ENCODE data around the gene FYN. TPM values are rescaled to one million over a fixed set of nuclear protein-coding genes. Genes with fewer than 3 reads are reported as not detected.

The FYN gene
- total RNA-seq, 1 donor = 207 TPM

- H3K9me3 ChIP-seq (ENCODE audit: low read depth, low read length) = no peaks in the 10 kb centered on the region
- no peak overlapping the region for H3K4me3 ChIP-seq (ENCODE audit: low read length)
- no peaks in the 10 kb centered on the region for H3K27me3 ChIP-seq (ENCODE audit: insufficient read depth, low read length)
- H3K4me1 ChIP-seq (ENCODE audit: insufficient read depth, low read length) = peaks cover 13% of the 10 kb centered on the region
These were observed 246.8 kb downstream of the FYN start for GRCh38 chr6:111626441-111626840.

GRCh38 chr6:111625461-111626391 is 247.5 kb downstream of the FYN start:
- no peaks in the 10 kb centered on the region for H3K27me3 ChIP-seq (ENCODE audit: insufficient read depth, low read length)
- peaks cover 13% of the 10 kb centered on the region for H3K4me1 ChIP-seq (ENCODE audit: insufficient read depth, low read length)
- H3K4me3 ChIP-seq (ENCODE audit: low read length) = no peak overlapping the region
- no peaks in the 10 kb centered on the region for H3K9me3 ChIP-seq (ENCODE audit: low read depth, low read length)

GRCh38 chr6:111625099-111625416 is 248.2 kb downstream of the FYN start:
- Histone ChIP-seq H3K9me3 (ENCODE audit: low read depth, low read length) (no peaks in the 10 kb centered on the region), H3K4me3 (ENCODE audit: low read length) (no peak overlapping the region), H3K27me3 (ENCODE audit: insufficient read depth, low read length) (no peaks in the 10 kb centered on the region), H3K4me1 (ENCODE audit: insufficient read depth, low read length) (peaks cover 13% of the 10 kb centered on the region)

- Histone ChIP-seq H3K9me3 (ENCODE audit: low read depth, low read length) (no peaks in the 10 kb centered on the region), H3K4me1 (ENCODE audit: insufficient read depth, low read length) (peaks cover 13% of the 10 kb centered on the region), H3K27me3 (ENCODE audit: insufficient read depth, low read length) (no peaks in the 10 kb centered on the region), H3K4me3 (ENCODE audit: low read length) (no peak overlapping the region)
These were observed 248.7 kb downstream of the FYN start for GRCh38 chr6:111624401-111625098.

GRCh38 chr6:111623046-111623718 is 250.1 kb downstream of the FYN start:
- H3K4me1 ChIP-seq (ENCODE audit: insufficient read depth, low read length) = peaks cover 13% of the 10 kb centered on the region
- H3K9me3 ChIP-seq (ENCODE audit: low read depth, low read length) = no peaks in the 10 kb centered on the region
- no peaks in the 10 kb centered on the region for H3K27me3 ChIP-seq (ENCODE audit: insufficient read depth, low read length)
- H3K4me3 ChIP-seq (ENCODE audit: low read length) = no peak overlapping the region

- Histone ChIP-seq H3K4me1 (ENCODE audit: insufficient read depth, low read length) (peaks cover 13% of the 10 kb centered on the region), H3K4me3 (ENCODE audit: low read length) (no peak overlapping the region), H3K9me3 (ENCODE audit: low read depth, low read length) (no peaks in the 10 kb centered on the region), H3K27me3 (ENCODE audit: insufficient read depth, low read length) (no peaks in the 10 kb centered on the region)
These were observed 253.1 kb downstream of the FYN start for GRCh38 chr6:111620169-111620568.

GRCh38 chr6:111618407-111618806 is 254.8 kb downstream of the FYN start:
- Histone ChIP-seq H3K27me3 (ENCODE audit: insufficient read depth, low read length) (no peaks in the 10 kb centered on the region), H3K9me3 (ENCODE audit: low read depth, low read length) (no peaks in the 10 kb centered on the region), H3K4me1 (ENCODE audit: insufficient read depth, low read length) (no peaks in the 10 kb centered on the region), H3K4me3 (ENCODE audit: low read length) (no peak overlapping the region)

GRCh38 chr6:111617149-111617548 is 256.1 kb downstream of the FYN start:
- Histone ChIP-seq H3K4me3 (ENCODE audit: low read length) (no peak overlapping the region), H3K4me1 (ENCODE audit: insufficient read depth, low read length) (no peaks in the 10 kb centered on the region), H3K9me3 (ENCODE audit: low read depth, low read length) (no peaks in the 10 kb centered on the region), H3K27me3 (ENCODE audit: insufficient read depth, low read length) (no peaks in the 10 kb centered on the region)

- no peak overlapping the region for H3K4me3 ChIP-seq (ENCODE audit: low read length)
- no peaks in the 10 kb centered on the region for H3K27me3 ChIP-seq (ENCODE audit: insufficient read depth, low read length)
- H3K4me1 ChIP-seq (ENCODE audit: insufficient read depth, low read length) = no peaks in the 10 kb centered on the region
- no peaks in the 10 kb centered on the region for H3K9me3 ChIP-seq (ENCODE audit: low read depth, low read length)
These were observed 257.2 kb downstream of the FYN start for GRCh38 chr6:111615916-111616612.

GRCh38 chr6:111614833-111615582 is 258.2 kb downstream of the FYN start:
- Histone ChIP-seq H3K9me3 (ENCODE audit: low read depth, low read length) (no peaks in the 10 kb centered on the region), H3K4me3 (ENCODE audit: low read length) (no peak overlapping the region), H3K4me1 (ENCODE audit: insufficient read depth, low read length) (no peaks in the 10 kb centered on the region), H3K27me3 (ENCODE audit: insufficient read depth, low read length) (no peaks in the 10 kb centered on the region)

- Histone ChIP-seq H3K4me3 (ENCODE audit: low read length) (no peak overlapping the region), H3K9me3 (ENCODE audit: low read depth, low read length) (no peaks in the 10 kb centered on the region), H3K4me1 (ENCODE audit: insufficient read depth, low read length) (peaks cover under 1% of the 10 kb centered on the region), H3K27me3 (ENCODE audit: insufficient read depth, low read length) (no peaks in the 10 kb centered on the region)
These were observed 260.9 kb downstream of the FYN start for GRCh38 chr6:111612379-111612778.

GRCh38 chr6:111610548-111611172 is 262.6 kb downstream of the FYN start:
- Histone ChIP-seq H3K4me3 (ENCODE audit: low read length) (no peak overlapping the region), H3K4me1 (ENCODE audit: insufficient read depth, low read length) (peaks cover 11% of the 10 kb centered on the region), H3K27me3 (ENCODE audit: insufficient read depth, low read length) (no peaks in the 10 kb centered on the region)

More at GRCh38 chr6:111610548-111611172, 262.6 kb downstream of the FYN start:
- no peaks in the 10 kb centered on the region for H3K9me3 ChIP-seq (ENCODE audit: low read depth, low read length)

Measured in mononuclear cell (primary cell).